ENCODE measurements around the gene SORL1.
A peak's percentile ranks its signal among the peaks of the same experiment; 100 is the strongest.
"Not testable (repeated sequence)": the region's sequence is repeated elsewhere in the genome, so short reads cannot be mapped to it uniquely, and the experiment has no call there.

The SORL1 gene

GRCh38 chr11:121451986-121452608 lies at the start of gene SORL1:
SORL1 (plus strand) TSS chr11:121452314; CDS start chr11:121452332, 18 bp downstream.
- DNase-seq, result peak; percentile 53

GRCh38 chr11:121405646-121406045 lies 46.5 kb upstream of the SORL1 start:
- no peak for DNase-seq

DNA sequence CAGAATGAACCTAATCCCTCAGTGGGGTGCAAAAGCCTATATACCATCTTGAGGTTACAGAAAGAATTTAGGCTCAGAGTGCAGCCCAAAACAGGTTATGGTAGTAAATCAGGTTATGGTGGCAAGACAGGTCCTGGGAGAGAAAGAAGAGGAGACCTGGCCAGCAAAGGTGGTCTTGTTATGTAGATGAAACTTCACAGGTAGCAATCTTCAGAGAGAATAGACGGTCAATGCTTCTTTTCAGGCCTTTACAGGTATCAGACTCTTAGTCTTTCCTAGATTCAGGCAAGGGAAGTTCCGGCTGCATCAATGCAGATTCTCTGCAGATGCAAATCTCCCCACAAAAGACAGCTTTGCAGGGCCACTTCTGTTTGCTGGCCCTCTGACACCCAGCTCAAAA lies 45.8 kb upstream of the SORL1 start:
- DNase-seq, result no peak

GRCh38 chr11:121408830-121409229 lies 43.3 kb upstream of the SORL1 start:
- DNase-seq, result no peak

- DNase-seq, result not testable (repeated sequence)
These were observed 42.1 kb upstream of the SORL1 start for GRCh38 chr11:121410041-121410440.

DNA sequence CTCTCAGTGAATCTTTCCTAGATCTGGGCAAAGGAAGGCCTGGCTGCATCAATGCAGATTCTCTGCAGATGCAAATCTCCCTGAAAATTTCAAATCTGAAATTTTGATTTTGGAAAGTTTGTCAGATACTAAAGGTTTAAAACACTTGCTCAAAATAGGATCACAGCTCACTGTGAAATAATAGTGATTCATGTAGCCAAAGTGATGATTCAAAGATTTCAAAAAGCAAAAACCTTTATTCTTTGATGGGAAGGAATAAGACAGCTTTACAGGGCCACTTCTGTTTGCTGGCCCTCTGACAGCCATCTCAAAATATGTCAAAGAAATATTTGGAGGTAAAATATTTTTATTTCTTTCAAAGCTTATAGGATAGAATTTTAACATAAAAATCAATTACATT lies 40.8 kb upstream of the SORL1 start:
- not testable (repeated sequence) for DNase-seq

GRCh38 chr11:121412000-121412587 lies 40.0 kb upstream of the SORL1 start:
- DNase-seq, result no peak

DNA sequence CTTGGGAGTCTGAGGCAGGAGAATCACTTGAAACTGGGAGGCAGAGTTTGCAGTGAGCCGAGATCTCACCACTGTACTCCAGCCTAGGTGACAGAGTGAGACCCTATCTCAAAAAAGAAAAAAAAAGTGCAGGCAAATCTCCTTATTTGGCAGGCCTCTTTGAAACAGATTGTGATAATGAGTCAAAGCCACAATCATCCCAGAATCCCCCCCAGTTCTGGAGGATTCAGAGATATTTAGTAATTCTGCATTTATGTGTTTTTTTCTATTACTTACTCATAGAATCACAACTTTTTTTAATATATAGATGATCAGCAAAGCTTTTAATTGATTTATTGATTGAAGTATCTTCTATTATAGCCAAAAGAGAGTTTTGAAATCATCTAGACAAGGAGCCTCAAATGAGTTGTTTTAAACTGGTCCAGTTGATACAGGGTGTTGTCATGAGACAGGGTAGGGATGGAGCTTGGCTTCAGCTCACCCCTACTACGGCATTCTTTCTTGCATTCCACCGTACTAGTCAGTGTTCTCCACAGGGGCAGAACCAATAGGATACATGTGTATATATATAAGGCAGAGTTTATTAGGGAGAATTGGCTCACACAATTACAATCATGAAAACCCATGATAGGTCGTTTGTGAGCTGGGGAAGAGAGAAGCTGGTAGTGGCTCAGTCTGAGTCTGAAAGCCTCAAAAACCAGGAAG lies 39.3 kb upstream of the SORL1 start:
- no peak for DNase-seq

DNA sequence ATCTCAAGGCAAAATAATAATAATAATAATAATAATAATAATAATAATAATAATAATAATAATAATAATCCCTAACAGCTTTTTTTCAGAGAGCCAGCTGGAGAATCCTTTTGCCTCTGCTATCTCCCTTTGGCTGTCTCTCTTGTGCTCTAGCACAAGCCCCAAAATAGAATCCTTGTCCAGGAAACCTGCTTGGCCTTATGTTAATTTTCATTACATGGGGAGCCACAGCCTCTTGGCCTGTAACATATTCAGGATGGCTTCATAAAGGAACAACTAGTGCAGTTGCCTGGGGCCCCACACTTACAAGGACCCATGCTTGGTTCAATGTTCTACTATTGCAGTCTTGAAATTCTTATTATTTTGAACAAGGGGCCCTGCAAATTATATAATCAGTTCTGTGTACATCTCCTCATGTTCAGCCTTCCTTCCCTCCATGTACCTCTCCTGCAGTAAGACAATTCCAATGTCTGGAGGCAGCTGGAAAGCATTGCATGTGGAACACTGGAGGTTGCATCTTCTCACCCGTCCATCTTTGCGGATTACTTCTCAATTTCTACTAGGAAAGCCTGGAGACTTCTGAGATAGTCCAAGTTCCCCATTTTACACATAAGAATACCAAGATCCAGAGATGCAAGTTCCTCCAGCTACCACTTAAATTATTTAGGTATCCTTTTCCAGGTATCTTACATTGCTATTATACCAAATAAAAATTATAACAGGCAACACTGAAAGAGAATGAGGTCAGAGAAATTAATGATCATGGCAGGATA lies 37.8 kb upstream of the SORL1 start:
- no peak for DNase-seq

GRCh38 chr11:121415856-121416255 lies 36.3 kb upstream of the SORL1 start:
- DNase-seq, result no peak

DNA sequence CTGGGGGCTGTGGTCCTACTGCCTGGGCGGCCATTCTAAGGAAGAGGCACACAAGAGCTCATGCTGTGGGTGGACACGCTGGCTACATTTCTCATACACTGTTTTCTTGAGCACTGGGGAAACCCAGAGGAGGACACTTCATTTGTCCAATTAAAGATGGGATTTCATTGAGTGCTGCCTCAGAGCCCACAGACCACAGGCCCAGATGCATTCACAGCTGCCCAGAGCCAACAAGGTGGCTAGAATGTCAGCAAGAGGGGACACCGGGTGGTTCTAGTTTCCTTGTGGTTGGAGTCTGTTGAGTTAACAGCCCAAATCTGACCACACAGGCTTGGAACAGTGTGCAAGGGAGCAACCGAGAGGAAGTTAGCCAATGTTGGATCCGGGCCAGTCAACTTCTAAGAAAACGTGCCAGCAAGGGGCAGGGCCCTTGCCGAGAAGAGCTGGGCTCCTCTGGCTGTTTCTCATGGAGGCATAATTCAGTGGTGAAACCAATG lies 35.0 kb upstream of the SORL1 start:
- DNase-seq, result peak; percentile 9

DNA sequence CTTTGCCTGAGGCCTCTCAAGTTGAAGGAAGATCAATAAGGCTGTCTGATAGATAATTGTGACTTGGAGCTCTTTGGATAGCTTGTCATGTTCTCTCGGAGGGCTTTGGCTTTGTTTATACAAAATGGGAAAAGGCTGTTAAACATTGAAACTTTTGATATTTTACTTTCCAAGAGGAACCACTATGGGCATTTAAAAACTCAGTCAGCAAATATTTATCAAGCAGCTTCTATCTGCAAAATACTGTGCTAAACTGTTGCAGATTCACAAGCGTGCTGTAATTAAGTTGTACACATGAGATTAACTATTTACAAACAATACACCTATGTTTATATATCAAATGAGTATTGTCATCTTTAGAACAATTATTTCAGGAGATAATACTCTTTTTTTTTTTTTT lies 34.5 kb upstream of the SORL1 start:
- DNase-seq, result no peak

DNA sequence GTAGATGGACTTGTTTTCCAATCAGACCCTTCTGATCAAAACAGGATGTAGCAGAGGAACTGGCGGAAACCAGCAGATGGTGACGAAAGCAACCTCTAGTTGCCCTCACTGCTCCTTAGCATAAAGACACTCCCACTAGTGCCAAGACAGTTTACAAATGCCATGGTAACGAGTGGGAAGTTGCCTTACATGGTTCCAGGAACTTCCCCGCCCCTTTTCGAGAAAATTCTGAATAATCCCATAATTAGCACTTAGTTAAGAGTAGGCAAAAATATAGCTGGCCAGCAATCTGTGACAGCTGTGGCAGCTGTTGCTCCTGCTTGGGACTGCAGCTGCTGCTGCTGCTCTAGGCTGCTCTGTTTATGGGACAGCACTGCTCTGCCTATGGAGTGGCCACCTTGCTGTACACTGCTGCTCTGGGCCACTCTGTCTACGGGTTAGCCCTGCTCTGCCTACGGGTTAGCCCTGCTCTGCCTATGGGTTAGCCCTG lies 33.4 kb upstream of the SORL1 start:
- peak; percentile 8 for DNase-seq

GRCh38 chr11:121419836-121420235 lies 32.3 kb upstream of the SORL1 start:
- no peak for DNase-seq

- no peak for DNase-seq
These were observed 31.7 kb upstream of the SORL1 start for GRCh38 chr11:121420398-121420797.

DNA sequence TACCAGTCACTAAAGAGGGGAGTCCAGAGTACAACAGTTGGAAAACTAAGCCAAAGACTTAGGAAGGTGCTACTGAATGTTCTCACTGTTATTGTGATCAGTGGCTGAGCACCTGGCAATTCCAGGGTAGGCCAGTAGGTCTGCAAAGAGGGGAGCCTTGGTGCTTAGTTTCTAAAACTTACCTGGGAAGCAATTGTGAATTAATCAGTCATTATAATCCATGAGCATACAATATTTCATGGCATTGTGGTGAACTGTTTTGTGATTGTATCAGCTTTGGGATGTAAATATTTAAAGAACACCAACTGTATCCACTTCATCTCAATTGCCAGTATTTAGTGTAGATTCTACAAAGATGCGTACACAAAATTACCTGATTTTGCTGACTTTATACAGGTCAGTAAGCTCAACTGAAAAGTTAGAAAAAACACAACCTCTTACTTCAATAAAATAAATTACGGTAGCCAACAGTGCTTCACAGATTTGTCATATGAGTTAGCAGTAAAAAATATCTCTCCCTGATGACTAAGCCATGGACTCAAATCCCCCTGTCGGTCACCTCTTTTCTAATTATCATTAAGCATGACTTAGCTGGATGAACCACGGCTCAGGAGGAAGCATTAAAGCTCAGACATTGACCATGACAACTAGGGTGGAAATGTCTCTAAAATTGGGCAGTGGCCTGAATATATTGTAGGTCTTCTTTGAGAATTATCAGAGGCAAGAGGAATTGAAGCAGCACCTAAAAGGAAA lies 30.8 kb upstream of the SORL1 start:
- no peak for DNase-seq

GRCh38 chr11:121422675-121423074 lies 29.4 kb upstream of the SORL1 start:
- DNase-seq, result no peak

GRCh38 chr11:121425828-121426227 lies 26.3 kb upstream of the SORL1 start:
- DNase-seq, result no peak

- DNase-seq, result no peak
These were observed 25.4 kb upstream of the SORL1 start for GRCh38 chr11:121426476-121427399.

DNA sequence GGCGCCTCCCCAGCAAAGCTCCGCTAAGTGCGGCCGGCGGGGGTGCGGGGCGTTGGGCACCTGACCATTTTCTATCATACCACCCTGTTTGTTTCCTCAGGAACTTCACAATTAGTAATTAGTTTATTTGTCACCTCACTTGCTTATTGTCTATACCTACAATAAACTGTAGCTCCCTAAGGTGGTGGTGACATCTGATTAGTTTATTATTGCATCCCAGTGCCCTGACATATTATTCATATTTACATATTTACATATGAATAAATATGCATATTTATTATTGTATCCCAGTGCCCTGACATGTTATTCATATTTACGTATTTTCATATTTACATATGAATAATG lies 24.7 kb upstream of the SORL1 start:
- no peak for DNase-seq

DNA sequence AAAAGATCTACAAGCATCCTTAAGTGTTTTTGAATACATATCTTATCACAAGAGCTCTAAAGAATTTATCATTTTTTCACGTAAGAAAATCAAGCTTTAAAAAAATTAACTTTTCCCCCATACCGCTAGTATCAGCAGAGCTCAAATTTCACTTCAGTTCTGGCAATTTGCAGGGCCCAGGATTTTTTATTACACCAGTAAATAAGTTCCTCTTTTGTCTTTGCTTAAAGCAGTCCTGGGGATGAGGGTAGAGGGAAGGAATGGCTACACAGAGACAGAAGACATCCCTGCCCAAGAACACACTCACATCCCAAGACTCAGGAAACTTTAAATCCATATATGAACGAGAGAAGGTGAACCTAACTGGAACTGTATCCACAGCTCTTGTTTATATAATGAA lies 22.6 kb upstream of the SORL1 start:
- no peak for DNase-seq
